Cardiac fibroblast (primary cell): ENCODE measurements around the gene HOXB8.

Experiments used
- DNase-seq, 2 donors: peaks; one replicate each; pipeline versions ENCODE4 v3.0.0 to v3.0.0-alpha.2; 2010; ENCODE audit warnings: low read depth in 2 of 2
- H3K4me3 ChIP-seq, 2 donors: replicated peaks in 1 of 2; 1 replicate in 1 of 2; 2 replicates in 1 of 2; pipeline ENCODE4 v1.5.1; 2011; ENCODE audit warnings: low read depth in 2 of 2, low read length in 2 of 2, mild to moderate bottlenecking in 2 of 2, moderate library complexity in 1 of 2
- TF ChIP-seq, protein P1 (sequence below): IDR thresholded peaks from one replicate; pipeline ENCODE4 v1.5.1; 2011; ENCODE audit warnings: low read depth, mild to moderate bottlenecking, low read length, inconsistent platforms

Gene HOXB8

DNA sequence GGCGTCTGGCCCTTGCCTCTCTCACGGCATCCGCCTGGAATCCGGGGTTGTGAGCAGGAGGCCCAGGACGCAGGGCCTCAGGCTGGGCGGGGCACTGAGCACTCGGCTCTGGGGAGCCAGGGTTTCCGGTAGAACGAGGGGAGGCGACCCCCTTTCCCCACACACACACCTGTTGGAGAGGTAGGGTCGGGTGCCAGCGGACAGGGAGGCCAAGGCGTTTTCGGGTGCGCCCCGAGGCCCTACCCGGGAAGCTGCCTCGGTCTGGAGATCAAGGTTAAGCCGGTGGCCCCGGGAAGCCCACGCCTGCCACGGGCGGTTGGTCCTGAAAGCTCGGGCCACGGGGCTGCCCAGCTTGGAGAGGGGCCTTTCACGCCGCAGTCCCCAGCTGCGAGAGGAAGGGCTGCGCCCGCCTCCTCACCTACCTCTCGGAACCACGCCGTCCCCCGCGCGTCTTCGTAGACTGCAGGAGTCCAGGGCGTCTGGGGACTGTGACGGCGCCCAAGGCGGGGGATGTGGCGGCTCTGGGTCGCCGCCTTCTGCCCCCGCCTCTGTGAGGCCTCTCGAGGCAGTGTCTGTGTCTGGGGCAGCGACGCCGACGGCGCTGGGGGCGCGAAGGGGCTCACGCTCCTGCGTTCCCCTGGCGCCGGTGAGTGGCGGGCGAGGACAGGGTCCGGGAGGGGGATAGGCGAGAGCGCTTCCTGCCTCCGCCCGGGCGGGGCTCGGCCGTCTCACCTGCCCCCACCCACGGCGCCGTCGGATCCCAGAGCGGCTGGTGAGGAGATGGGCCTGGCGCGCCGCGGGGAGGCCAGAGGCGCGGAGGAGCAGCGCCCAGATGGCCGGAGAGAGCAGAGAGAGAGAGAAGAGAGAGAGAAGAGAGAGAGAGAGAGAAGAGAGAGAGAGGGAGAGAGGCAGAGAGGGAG lies 31.4 kb upstream of the HOXB8 start:
- H3K4me3 ChIP-seq, result no peak overlapping the region
- TF ChIP-seq, protein P1, sequence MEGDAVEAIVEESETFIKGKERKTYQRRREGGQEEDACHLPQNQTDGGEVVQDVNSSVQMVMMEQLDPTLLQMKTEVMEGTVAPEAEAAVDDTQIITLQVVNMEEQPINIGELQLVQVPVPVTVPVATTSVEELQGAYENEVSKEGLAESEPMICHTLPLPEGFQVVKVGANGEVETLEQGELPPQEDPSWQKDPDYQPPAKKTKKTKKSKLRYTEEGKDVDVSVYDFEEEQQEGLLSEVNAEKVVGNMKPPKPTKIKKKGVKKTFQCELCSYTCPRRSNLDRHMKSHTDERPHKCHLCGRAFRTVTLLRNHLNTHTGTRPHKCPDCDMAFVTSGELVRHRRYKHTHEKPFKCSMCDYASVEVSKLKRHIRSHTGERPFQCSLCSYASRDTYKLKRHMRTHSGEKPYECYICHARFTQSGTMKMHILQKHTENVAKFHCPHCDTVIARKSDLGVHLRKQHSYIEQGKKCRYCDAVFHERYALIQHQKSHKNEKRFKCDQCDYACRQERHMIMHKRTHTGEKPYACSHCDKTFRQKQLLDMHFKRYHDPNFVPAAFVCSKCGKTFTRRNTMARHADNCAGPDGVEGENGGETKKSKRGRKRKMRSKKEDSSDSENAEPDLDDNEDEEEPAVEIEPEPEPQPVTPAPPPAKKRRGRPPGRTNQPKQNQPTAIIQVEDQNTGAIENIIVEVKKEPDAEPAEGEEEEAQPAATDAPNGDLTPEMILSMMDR, result no peak

DNA sequence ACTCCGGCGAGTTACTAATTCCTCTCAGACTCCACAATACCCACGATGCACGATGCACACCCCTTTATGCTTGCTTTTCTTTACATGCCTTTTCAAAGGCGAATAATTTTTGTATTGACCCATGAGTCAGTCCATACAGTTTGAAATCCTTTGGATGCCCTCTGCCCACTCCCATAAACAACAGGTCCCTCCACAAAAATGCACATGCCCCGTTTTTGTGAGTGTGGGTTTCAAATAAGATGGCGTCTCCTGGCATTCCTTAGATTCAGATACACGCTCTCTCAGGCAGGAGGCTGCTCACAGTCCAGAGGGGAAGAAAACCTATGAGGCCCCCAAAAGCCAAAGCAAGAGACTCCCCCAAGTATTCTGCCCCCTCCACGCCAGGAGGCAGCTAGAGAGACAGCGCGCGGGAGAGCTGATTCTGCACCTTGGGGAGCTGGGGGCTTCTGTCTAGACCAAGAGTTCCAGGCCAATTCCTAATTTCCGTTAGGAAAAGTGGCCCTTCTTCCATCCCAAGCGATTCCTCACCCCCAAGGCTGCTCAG lies 30.6 kb upstream of the HOXB8 start:
- DNase-seq, result no peak
- TF ChIP-seq, protein P1, result no peak
- H3K4me3 ChIP-seq, result no peak overlapping the region

More for the DNA sequence above, 31.4 kb upstream of the HOXB8 start:
- DNase-seq, result no peak

DNA sequence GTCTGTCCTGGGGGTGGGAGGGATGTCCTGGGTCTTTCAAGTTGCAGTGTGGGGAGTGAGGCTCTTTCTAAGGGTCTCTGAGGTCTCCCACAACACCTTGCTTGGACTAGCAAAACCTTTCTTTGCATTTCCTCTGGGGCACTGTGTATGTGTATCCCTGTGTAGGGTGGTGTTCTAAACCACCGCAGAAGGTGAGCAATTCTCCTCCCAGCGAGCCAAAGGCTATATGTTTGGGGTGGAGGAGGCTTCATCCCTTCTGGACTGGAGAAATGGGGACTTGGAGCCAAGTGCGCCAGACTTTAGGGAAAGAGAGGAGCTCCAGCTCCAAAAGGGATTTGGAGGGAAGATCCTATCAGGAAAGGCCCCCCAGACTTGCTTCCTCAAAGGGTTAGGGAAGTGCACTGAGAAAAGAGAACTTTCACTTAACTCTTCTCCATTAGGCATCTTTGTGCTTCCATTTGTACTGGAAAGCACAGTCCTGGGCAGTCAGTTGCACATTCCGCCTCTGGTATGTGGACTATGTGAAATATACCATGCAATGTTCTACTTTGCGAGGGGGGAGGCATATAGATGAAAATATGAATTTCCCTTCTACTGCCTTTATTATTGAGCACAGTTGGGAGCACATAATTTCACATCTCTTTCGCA lies 29.9 kb upstream of the HOXB8 start:
- DNase-seq, result no peak
- no peak overlapping the region for H3K4me3 ChIP-seq
- TF ChIP-seq, protein P1, result no peak

DNA sequence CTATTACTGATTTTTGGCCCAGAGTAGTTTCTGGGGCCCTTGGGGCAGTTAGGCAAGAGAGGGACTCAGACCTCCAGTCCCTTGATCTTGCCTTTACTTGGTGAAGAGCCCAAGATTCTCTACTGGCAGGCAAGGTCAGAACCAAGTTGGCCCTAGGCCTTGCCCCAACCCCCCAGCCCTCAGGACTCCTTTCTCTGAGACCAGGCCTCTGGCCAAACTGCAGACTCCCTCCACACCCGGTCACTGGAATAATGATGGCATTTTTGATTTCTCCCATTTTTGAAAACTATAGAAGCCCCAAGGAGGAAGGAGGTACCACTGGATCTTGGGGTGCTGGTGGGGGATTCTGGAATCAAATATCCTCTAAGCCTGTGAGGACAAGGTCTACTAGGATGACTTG lies 29.1 kb upstream of the HOXB8 start:
- TF ChIP-seq, protein P1, result no peak
- H3K4me3 ChIP-seq, result no peak overlapping the region
- DNase-seq, result no peak

DNA sequence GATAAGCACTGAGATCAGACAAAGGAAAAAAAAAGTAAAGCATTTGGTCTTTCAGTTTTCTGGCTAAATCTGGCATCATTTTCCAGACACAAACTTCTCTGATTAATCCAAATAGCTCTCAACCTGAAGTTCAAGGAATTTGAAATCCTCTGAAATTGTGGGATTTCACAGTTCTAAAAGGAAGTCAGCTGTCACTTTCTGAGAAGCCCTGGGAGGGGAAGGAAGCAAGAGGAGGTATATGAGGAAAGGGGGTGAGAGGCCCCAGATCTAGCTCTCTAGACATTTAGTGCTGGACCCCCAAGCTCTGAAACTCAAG lies 28.6 kb upstream of the HOXB8 start:
- no peak for DNase-seq
- no peak overlapping the region for H3K4me3 ChIP-seq
- TF ChIP-seq, protein P1, result no peak

DNA sequence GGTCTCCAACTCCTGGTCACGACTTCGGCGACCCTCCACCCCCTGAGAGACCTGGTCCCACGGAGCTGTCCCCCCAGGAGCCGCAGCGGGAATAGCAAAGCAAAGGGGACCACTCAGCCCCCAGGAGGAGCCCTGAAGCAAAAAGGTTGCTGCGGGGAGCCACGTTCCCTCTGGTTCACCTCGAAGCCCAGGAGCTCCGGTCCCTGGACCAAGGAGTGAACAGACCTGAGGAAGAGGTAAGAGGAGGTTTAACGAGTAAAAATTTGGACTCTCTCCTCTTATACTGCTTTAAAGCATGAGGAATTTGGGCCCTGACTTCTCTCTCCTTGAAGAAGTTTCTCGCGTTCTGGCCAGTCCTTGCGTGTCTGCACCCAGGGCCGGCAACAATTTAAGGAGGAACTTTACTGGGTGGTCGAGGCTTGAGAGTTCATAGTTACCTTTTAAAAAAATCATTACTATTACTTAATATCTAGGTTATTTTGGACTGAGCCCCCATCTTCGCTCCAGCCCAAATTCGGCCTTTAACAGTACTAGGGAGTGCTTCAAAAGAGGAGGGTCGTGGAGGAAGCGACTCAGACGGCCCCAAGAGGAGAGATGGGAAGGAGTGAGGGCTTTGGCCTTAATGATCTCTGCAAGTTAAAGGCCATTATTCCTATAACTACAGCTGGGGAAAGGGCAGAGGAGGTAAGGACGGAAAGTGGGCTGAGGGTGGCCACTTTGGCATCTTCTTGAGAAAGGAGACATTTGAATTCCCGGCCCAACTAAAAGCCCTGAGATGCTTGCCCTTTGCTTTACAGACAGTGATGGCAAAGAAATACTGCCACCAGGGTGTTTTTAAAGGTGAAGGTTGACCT lies 28.0 kb upstream of the HOXB8 start:
- H3K4me3 ChIP-seq, result no peak overlapping the region
- TF ChIP-seq, protein P1, result no peak
- DNase-seq, result no peak
